SK-N-SH (cell line): ENCODE results near the gene HPDL. TPM values are rescaled to one million over a fixed set of nuclear protein-coding genes. Genes with fewer than 3 reads are reported as not detected.
"Not testable (repeated sequence)": the region's sequence is repeated elsewhere in the genome, so short reads cannot be mapped to it uniquely, and the experiment has no call there.

Experiments
- CTCF ChIA-PET: fragments of 300-600, 350-600 bp; formaldehyde crosslinking; extraction: SDS; loops from one replicate; lab custom pipeline; 2021; lab: Yijun Ruan, JAX
- POLR2A ChIA-PET: fragments of 350-600 bp; sonication (Branson Sonifier 250); formaldehyde crosslinking; extraction: SDS; loops from one replicate; lab custom pipeline; 2020; ENCODE audit warnings: antibody characterized with exemption, inconsistent platforms; lab: Yijun Ruan, JAX
- DNase-seq: peaks from one replicate; pipeline ENCODE4 v3.0.0; 2012
- H2AFZ ChIP-seq: fragments of 200-600 bp; sonication (generic); 2 replicates; pipeline ENCODE4 v1.8.1; 2016; ENCODE audit warnings: antibody characterized with exemption, mild to moderate bottlenecking, low read depth
- H3F3A ChIP-seq: fragments of 200-600 bp; sonication (generic); replicated peaks from 2 replicates; pipeline ENCODE3; 2016; ENCODE audit warnings: antibody characterized with exemption, mild to moderate bottlenecking; ENCODE audit not compliant: insufficient read depth
- H3K27ac ChIP-seq, 2 experiments: fragments of 200-500 bp in 1 of 2; fragments of 200-600 bp in 1 of 2; sonication (Bioruptor generic) in 1 of 2; sonication (generic), shearing (Covaris generic) in 1 of 2; 2 replicates each; pipeline versions ENCODE4 v1.5.1 to v1.6.1; 2014 to 2016; ENCODE audit warnings: low read depth in 2 of 2, inconsistent platforms in 1 of 2, low read length in 1 of 2, mild to moderate bottlenecking in 1 of 2, mixed read lengths in 1 of 2
- H3K27me3 ChIP-seq: fragments of 200-600 bp; sonication (generic), shearing (Covaris generic); 2 replicates; pipeline ENCODE4 v1.6.1; 2016; ENCODE audit warnings: mixed run types; ENCODE audit not compliant: insufficient read depth
- H3K36me3 ChIP-seq, 2 experiments: fragments of 200-500 bp in 1 of 2; fragments of 200-600 bp in 1 of 2; sonication (Bioruptor generic) in 1 of 2; sonication (generic) in 1 of 2; replicated peaks in 1 of 2; 2 replicates each; pipeline versions ENCODE3 to v1.5.1; 2014 to 2016; ENCODE audit warnings: low read length in 1 of 2, mild to moderate bottlenecking in 1 of 2; ENCODE audit not compliant: insufficient read depth in 2 of 2, control insufficient read depth in 1 of 2
- H3K4me1 ChIP-seq, 2 experiments: fragments of 200-500 bp in 1 of 2; fragments of 200-600 bp in 1 of 2; sonication (Bioruptor generic) in 1 of 2; sonication (generic), shearing (Covaris generic) in 1 of 2; 2 replicates each; pipeline versions ENCODE4 v1.5.1 to v1.6.1; 2014 to 2016; ENCODE audit warnings: low read depth in 1 of 2, low read length in 1 of 2, mixed run types in 1 of 2; ENCODE audit not compliant: insufficient read depth in 2 of 2, control insufficient read depth in 1 of 2
- H3K4me2 ChIP-seq: fragments of 200-600 bp; sonication (generic), shearing (Covaris generic); 2 replicates; pipeline ENCODE4 v1.6.1; 2017; ENCODE audit warnings: mixed run types
- H3K4me3 ChIP-seq, 2 experiments: fragments of 200-500 bp in 1 of 2; fragments of 200-600 bp in 1 of 2; sonication (Bioruptor generic) in 1 of 2; sonication (generic), shearing (Covaris generic) in 1 of 2; 2 replicates each; pipeline versions ENCODE4 v1.5.1 to v1.8.1; 2014 to 2016; ENCODE audit warnings: low read depth in 2 of 2, inconsistent platforms in 1 of 2, low read length in 1 of 2, mild to moderate bottlenecking in 1 of 2, mixed read lengths in 1 of 2, moderate library complexity in 1 of 2
- H3K79me2 ChIP-seq: fragments of 200-600 bp; sonication (generic); 2 replicates; pipeline ENCODE4 v1.8.1; 2017; ENCODE audit warnings: mild to moderate bottlenecking; ENCODE audit not compliant: insufficient read depth
- H3K9ac ChIP-seq: fragments of 200-600 bp; sonication (generic); 2 replicates; pipeline ENCODE4 v1.6.1; 2017; ENCODE audit warnings: mixed run types
- H3K9me2 ChIP-seq: fragments of 200-600 bp; sonication (generic); 2 replicates; pipeline ENCODE4 v1.6.1; 2017; ENCODE audit warnings: mixed run types
- H3K9me3 ChIP-seq: fragments of 200-600 bp; sonication (generic); 2 replicates; pipeline ENCODE4 v1.6.1; 2017; ENCODE audit warnings: mixed run types, mild to moderate bottlenecking, moderate library complexity
- H4K20me1 ChIP-seq: fragments of 200-600 bp; sonication (generic); 2 replicates; pipeline ENCODE4 v1.6.1; 2017; ENCODE audit warnings: mild to moderate bottlenecking, mixed run types; ENCODE audit not compliant: insufficient read depth
- YY1 ChIP-seq: IDR thresholded peaks from 2 replicates; pipeline ENCODE4 v1.4.0; 2012; ENCODE audit warnings: low read depth, mild to moderate bottlenecking
- WGBS: methylation state at CpG from one replicate; pipeline ENCODE4 v1.1.6; 2017; ENCODE audit warnings: low lambda C conversion rate; 5-methylcytosine and 5-hydroxymethylcytosine counted together
- polyA plus RNA-seq, 3 experiments: library from polyadenylated mRNA; depleted of rRNA; stranded (reverse); fragments of >200 nt; gene quantifications; 2 replicates each; pipeline ENCODE4 v1.2.3, GENCODE V29; 2012
- TF ChIP-seq, protein P1 (sequence below): IDR thresholded peaks from 2 replicates; pipeline ENCODE4 v1.6.1; 2012; ENCODE audit warnings: mild to moderate bottlenecking, low read depth, low read length, moderate library complexity
- TF ChIP-seq, protein P2 (sequence below): IDR thresholded peaks from 2 replicates; pipeline ENCODE4; 2012

The HPDL gene
- polyA plus RNA-seq, 1 of the 3 experiments (the other 2 are of a cell fraction) = 0.25 TPM

DNA sequence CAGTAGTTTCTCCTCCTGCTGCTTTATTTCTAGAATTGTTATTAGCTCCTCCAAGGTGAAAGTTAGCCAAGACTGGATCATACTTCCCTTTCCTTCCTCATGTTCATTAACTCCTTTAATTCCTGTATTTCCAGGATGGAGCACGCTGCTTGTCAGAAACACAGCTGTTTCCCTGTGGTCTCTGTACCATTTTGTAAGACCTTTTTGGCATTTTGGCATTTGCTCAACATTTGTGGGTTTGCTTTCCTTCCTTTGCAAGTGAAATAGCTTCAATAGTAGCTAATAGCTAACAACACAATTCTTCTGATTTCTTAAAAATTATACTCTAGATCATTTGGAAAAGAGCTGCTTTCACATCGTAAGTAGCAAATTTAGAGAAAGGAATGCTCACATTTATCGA is 44.3 kb upstream of the HPDL start:
- Histone ChIP-seq H3K9me2 (peaks cover 2% of the 10 kb centered on the region; the same call in 1 of the 2 replicates), H3K27ac (no peak overlapping the region), H3F3A (no peaks in the 10 kb centered on the region), H4K20me1 (no peaks in the 10 kb centered on the region), H3K79me2 (no peaks in the 10 kb centered on the region), H3K36me3 (no peaks in the 10 kb centered on the region), H3K4me2 (no peak overlapping the region), H3K4me3 (no peak overlapping the region), H3K9me3 (no peaks in the 10 kb centered on the region; the same call in 1 of the 2 replicates), H3K9ac (no peak overlapping the region), H2AFZ (no peak overlapping the region), H3K4me1 (no peaks in the 10 kb centered on the region), H3K27me3 (no peaks in the 10 kb centered on the region; the same call in 1 of the 2 replicates)
- POLR2A ChIA-PET = interaction anchor here (0.6 kb wide), 1 partner anchor 57 kb away, joined by 3 read pairs; no protein-coding TSS in a partner anchor
- no peak for TF ChIP-seq YY1
- TF ChIP-seq, protein P1, sequence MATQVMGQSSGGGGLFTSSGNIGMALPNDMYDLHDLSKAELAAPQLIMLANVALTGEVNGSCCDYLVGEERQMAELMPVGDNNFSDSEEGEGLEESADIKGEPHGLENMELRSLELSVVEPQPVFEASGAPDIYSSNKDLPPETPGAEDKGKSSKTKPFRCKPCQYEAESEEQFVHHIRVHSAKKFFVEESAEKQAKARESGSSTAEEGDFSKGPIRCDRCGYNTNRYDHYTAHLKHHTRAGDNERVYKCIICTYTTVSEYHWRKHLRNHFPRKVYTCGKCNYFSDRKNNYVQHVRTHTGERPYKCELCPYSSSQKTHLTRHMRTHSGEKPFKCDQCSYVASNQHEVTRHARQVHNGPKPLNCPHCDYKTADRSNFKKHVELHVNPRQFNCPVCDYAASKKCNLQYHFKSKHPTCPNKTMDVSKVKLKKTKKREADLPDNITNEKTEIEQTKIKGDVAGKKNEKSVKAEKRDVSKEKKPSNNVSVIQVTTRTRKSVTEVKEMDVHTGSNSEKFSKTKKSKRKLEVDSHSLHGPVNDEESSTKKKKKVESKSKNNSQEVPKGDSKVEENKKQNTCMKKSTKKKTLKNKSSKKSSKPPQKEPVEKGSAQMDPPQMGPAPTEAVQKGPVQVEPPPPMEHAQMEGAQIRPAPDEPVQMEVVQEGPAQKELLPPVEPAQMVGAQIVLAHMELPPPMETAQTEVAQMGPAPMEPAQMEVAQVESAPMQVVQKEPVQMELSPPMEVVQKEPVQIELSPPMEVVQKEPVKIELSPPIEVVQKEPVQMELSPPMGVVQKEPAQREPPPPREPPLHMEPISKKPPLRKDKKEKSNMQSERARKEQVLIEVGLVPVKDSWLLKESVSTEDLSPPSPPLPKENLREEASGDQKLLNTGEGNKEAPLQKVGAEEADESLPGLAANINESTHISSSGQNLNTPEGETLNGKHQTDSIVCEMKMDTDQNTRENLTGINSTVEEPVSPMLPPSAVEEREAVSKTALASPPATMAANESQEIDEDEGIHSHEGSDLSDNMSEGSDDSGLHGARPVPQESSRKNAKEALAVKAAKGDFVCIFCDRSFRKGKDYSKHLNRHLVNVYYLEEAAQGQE = no peak
- TF ChIP-seq, protein P2, sequence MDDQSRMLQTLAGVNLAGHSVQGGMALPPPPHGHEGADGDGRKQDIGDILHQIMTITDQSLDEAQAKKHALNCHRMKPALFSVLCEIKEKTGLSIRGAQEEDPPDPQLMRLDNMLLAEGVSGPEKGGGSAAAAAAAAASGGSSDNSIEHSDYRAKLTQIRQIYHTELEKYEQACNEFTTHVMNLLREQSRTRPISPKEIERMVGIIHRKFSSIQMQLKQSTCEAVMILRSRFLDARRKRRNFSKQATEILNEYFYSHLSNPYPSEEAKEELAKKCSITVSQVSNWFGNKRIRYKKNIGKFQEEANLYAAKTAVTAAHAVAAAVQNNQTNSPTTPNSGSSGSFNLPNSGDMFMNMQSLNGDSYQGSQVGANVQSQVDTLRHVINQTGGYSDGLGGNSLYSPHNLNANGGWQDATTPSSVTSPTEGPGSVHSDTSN = no peak
- CTCF ChIA-PET = interaction anchor here (1.4 to 2.9 kb wide), 2 partner anchors 264 to 268 kb away, joined by 4 to 7 read pairs; no protein-coding TSS in a partner anchor
- WGBS = 30% methylated on average over 3 of the region's 3 CpGs
- DNase-seq = no peak

DNA sequence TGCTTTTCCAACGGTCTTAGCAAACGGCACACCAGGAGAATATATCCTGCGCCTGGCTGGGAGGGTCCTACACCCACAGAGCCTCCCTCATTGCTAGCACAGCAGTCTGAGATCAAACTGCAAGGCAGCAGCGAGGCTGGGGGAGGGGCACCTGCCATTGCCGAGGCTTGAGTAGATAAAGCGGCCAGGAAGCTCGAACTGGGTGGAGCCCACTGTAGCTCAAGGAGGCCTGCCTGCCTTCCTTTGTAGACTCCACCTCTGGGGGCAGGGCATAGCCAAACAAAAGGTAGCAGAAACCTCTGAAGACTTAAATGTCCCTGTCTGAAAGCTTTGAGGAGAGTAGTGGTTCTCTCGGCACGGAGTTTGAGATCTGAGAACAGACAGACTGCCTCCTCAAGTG is 41.8 kb upstream of the HPDL start:
- POLR2A ChIA-PET, H3K4me1 ChIP-seq, DNase-seq, H3K4me2 ChIP-seq, H3K79me2 ChIP-seq, H3K27me3 ChIP-seq, H4K20me1 ChIP-seq, H3K9me2 ChIP-seq, H2AFZ ChIP-seq, H3K9me3 ChIP-seq, H3F3A ChIP-seq, H3K36me3 ChIP-seq, H3K27ac ChIP-seq, H3K4me3 ChIP-seq, H3K9ac ChIP-seq: not testable (repeated sequence)
- WGBS = 20% methylated on average over 8 of the region's 9 CpGs
- CTCF ChIA-PET = interaction anchor here (0.8 to 2.9 kb wide), 3 partner anchors 266 to 271 kb away, joined by 3 to 7 read pairs (median 4); no protein-coding TSS in a partner anchor

DNA sequence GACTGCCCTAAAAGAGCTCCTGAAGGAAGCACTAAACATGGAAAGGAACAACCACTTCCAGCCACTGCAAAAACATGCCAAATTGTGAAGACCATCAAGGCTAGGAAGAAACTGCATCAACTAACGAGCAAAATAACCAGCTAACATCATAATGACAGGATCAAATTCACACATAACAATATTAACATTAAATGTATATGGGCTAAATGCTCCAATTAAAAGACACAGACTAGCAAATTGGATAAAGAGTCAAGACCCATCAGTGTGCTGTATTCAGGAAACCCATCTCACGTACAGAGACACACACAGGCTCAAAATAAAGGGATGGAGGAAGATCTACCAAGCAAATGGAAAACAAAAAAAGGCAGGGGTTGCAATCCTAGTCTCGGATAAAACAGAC is 40.2 kb upstream of the HPDL start:
- H3K79me2 ChIP-seq, H3K4me3 ChIP-seq, H3K9ac ChIP-seq, POLR2A ChIA-PET, H3F3A ChIP-seq, H4K20me1 ChIP-seq, H3K4me1 ChIP-seq, H3K36me3 ChIP-seq, H3K9me2 ChIP-seq, H3K27ac ChIP-seq, H3K9me3 ChIP-seq, H3K4me2 ChIP-seq, H2AFZ ChIP-seq, H3K27me3 ChIP-seq, DNase-seq: not testable (repeated sequence)
- 0% methylated on average over 3 of the region's 3 CpGs for WGBS
- CTCF ChIA-PET = interaction anchor here (1.6 kb wide), 1 partner anchor 268 kb away, joined by 4 read pairs; no protein-coding TSS in a partner anchor

DNA sequence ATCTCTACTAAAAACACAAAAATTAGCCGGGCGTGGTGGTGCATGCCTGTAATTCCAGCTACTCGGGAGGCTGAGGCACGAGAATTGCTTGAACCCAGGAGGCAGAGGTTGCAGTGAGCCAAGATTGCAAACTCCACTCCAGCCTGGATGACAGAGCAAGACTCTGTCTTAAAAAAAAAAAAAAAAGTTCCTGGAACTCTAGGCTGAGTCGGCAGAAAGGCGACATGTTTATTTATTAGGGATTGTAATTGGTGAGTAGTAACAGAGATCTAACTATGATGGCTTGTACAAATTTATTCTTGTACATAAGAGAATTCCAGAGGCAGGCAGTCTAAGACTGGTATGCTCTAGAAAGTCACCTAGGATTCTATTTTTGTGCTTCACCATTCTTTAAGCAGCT is 35.7 kb upstream of the HPDL start:
- H3K79me2 ChIP-seq, H3K27me3 ChIP-seq, DNase-seq, H3K4me1 ChIP-seq, H3K9ac ChIP-seq, H3K4me3 ChIP-seq, H3K27ac ChIP-seq, H3F3A ChIP-seq, H3K9me3 ChIP-seq, H3K9me2 ChIP-seq, H4K20me1 ChIP-seq, H3K4me2 ChIP-seq, H3K36me3 ChIP-seq, H2AFZ ChIP-seq, POLR2A ChIA-PET: not testable (repeated sequence)
- WGBS = 78% methylated on average over 6 of the region's 6 CpGs
- CTCF ChIA-PET = interaction anchor here (1.8 to 4.0 kb wide), 4 partner anchors 9 to 279 kb away, joined by 6 to 26 read pairs (median 12); partner anchors contain the start of gene UROD
